Stimulated activated CD4-positive, alpha-beta T cell treated with anti-CD3 and anti-CD28 coated beads, Interleukin-4, amount 100 ng/mL, for 24 hours (primary cell): ENCODE results near the gene S1PR4.

ENCODE experiments used
- DNase-seq: peaks from one replicate; pipeline ENCODE4 v3.0.0-alpha.2; 2020

S1PR4 gene

GRCh38 chr19:3178377-3178972, at the start of gene S1PR4:
Gene S1PR4, plus strand, starts transcription at chr19:3178769. Its CDS starts 24 bp downstream, at chr19:3178793.
- peak; percentile 64 for DNase-seq

GRCh38 chr19:3129112-3129511, 49.5 kb upstream of the S1PR4 start:
- peak; percentile 39 for DNase-seq

DNA sequence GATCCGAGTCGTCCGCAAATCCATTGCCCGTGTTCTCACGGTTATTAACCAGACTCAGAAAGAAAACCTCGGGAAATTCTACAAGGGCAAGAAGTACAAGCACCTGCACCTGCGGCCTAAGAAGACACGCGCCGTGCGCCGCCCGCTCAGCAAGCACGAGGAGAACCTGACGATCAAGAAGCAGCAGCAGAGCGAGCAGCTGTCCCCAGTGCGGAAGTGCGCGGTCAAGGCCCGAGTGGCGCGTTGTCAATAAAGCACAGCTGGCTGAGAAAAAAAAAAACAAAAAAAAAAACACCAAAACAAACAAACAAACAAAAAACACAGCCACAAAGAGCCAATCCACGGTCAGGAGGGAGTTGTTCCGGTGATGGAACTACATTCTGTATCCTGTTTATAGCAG, 47.4 kb upstream of the S1PR4 start:
- DNase-seq: no peak

DNA sequence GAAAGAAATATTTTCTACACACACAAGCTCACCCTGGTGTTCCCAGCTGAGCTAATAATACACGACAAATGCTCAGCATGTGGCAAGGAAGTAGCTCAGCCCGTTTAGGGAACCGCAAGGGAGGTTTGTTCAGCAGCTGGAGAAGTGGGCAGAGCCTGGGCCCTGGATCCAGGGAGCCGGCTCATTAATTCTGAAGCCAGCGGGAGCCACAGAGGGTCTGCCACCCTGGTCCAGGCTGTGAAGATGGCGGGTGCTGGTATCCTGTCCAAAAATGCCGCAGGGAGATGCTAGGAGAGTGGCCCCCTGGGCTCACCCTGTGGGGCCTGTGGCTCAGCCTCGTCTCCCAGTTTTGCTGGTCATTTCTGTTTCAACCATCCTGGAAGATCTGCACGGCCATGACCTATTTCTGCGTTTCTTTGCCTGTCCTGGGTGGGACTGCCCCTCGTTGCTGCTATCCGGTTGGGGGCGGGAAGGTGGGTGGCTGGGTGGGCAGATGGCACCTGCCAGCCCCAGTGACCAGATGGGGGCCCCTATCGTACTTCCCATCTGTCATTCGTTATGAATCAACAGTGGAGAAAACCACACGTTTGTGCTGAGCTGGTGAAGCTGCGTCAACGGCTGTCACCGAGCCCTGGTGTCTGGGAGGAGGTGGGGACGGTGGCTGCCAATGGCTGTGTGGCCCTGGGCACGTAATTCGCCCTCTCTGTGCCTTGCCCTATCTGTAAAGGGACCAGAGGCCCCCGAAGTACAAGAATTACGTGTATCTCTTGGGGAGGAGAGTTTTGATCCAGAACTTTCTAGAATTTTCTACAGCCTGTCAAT, 45.4 kb upstream of the S1PR4 start:
- peak; percentile 84 for DNase-seq

DNA sequence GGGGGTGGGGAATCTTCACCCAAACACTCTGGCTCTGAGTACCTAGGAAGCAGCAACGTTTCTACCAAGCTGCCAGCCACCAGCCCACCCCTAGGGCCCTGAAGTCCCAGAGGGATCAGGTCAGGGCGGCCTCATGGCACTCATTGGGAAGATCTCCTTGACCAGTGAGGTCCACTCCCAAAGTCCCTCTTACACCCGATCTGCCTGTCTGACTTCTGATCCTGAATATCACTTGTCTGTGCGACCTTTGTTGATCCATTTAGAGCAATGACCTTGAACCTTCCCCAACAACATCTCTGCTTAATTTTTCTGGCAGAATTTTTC, 44.8 kb upstream of the S1PR4 start:
- no peak for DNase-seq

DNA sequence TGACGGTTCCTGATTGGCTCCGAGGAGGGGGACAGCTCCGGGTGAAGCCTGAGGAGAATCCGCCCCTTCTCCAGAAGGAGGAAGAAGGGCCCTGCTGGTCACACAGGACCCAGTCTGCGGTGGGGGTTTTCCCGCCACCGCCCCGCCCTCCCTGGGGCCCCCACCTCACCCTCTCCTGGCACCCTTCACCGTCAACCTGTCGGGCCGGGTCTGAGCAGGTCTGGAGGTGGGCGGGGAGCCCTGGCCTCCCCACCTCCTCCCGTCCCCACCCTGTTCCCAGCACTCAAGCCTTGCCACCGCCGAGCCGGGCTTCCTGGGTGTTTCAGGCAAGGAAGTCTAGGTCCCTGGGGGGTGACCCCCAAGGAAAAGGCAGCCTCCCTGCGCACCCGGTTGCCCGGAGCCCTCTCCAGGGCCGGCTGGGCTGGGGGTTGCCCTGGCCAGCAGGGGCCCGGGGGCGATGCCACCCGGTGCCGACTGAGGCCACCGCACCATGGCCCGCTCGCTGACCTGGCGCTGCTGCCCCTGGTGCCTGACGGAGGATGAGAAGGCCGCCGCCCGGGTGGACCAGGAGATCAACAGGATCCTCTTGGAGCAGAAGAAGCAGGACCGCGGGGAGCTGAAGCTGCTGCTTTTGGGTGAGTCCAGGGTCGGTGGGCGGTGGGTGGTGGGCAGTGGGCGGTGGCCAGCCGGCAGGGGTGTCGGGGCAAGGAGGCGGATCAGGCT, 42.4 kb upstream of the S1PR4 start, which contains the start of gene GNA15:
TSS of gene GNA15 (plus strand) at position 73 of the 723 bp plus-strand sequence. CDS start at position 491, 418 bp downstream.
- peak; percentile 34 for DNase-seq

GRCh38 chr19:3136684-3137055, 41.9 kb upstream of the S1PR4 start:
- DNase-seq: no peak

DNA sequence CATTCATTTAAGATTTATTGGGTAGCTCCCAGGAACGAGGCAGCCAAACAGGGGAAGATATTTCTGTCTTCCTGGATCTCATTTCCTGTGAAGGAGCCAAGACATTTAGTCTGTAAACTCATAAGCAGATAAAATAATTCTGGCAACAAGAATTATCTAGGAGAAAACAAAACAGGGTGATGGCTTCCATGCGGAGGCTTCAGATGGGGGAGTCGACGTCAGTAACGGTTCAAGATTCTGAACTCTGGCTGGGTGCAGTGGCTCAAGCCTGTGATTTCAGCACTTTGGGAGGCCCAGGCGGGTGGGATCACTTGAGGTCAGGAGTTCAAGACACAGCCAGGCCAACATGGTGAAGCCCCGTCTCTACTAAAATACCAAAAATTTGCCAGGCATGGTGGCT, 41.5 kb upstream of the S1PR4 start:
- DNase-seq: no peak

DNA sequence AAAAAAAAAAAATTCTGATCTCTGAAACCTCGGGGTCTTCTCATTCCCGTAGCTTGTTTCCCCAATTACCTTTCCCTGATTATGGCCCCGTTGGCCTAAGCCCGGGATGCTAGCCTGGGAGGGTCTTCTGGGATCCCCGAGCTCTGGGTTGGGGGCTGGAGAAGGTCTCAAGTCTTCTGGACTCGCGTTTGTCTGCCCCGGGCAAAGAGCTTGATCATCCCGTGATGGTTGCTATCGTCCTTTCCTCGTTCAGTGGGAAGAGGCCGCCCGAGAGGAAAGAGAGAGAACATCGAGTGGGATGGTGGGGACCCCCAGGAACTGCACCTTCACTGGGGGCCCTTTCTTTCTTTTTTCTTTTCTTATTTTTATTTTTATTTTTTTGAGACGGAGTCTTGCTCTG, 40.3 kb upstream of the S1PR4 start:
- DNase-seq: no peak

GRCh38 chr19:3140667-3141038, 37.9 kb upstream of the S1PR4 start:
- no peak for DNase-seq

DNA sequence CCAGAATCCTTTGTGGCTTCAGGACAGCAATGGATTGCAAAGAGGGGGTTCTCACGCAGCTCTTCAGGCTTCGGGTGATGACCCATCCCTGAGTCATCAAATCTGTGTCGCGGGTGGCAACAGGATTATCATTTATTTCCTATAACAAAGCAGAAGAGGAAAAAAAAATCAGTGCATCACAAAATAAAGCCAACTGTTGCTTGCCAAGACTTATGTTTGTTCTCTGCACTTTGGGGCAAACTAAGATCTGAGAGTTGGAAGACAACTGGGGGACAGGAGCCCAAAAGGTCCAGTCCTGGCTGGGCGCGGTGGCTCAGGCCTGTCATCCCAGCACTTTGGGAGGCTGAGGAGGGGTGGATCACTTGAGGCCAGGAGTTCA, 36.3 kb upstream of the S1PR4 start:
- peak; percentile 74 for DNase-seq

DNA sequence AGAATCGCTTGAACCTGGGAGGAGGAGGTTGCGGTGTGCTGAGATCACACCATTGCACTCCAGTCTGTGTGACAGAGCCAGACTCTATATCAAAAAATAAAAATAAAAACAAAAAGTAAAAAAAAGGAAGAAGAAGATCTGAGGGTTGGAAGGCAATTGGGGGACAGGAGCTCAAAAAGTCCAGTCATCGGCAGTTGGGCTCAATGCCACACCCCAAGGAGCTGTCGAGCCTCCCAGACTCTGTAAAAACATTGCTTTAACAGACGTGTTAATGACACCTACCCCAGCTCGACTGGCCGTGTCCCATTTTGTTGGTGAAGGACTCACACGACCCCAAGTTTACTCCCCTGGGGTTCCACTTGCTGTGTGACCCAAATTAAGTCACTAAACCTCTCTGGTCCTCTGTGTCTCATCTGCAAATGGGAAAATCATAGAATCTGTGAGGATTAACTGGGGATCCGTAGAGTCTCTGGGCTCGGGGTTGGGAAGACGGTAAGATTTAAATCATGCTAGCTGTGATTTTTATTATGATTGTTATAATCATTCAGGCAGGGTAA, 35.7 kb upstream of the S1PR4 start:
- no peak for DNase-seq

DNA sequence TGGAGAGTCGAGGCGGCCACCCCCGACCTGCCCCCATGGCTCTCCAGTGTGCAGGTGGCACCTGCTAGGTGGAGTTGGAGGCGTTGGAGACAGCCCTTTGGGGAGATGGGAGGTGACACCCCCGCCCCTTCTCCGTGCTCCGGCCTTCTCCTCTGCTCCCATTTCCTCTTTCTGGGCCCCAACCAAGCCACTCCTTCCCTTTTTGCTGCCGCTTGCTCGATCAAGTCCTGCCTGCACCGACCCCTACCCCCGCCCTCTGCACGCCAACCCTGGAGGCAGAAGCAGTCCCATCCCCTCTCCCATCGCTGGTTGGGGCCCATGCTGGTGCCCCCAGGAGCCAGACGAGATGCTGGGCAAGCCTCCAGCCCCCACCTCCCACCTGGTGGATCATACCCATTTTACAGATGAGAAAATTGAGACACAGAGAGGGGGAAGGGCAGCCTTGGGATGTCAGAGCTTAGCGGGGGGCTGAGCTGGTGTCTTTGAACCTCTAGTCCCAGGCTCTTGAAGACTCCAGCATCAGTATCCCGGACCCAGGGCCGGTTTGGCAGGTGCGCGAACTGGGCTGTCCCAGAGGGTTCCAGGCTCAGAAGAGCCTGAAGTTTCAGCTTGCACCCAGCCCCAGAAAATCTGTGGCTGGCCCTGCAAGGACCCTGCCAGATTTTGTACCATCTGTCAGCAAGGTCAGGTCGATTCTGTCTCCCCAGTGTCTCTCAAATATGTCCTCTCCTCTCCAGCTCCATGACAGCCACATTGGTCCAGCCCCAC, 32.5 kb upstream of the S1PR4 start:
- no peak for DNase-seq

DNA sequence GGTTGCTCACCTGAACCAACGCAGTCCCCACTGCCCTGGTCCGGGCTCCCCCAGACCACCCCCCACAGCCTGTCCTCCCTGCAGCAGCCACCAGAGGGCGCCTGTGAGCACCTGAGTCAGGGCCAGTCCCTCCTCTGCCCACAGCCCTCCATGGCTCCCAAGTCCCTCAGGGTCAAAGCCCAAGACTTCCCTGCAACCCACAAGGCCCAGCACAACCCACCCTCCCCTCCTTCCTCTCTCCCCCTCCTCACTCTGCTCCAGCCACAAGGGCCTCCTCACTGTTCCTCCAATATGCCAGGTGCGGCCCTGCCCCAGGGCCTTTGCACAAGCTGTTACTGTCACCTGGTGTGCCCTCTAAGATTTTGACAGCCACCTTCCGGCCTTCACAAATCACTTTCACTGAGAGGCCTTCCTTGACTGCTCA, 31.9 kb upstream of the S1PR4 start:
- DNase-seq: peak; percentile 75

GRCh38 chr19:3148503-3148902, 30.1 kb upstream of the S1PR4 start:
- no peak for DNase-seq

GRCh38 chr19:3149089-3149488, 29.5 kb upstream of the S1PR4 start:
- no peak for DNase-seq

GRCh38 chr19:3149526-3150505, 28.8 kb upstream of the S1PR4 start:
- no peak for DNase-seq

- DNase-seq: no peak
Observed at GRCh38 chr19:3150739-3151329, 27.7 kb upstream of the S1PR4 start.

GRCh38 chr19:3151563-3152418, 26.8 kb upstream of the S1PR4 start:
- no peak for DNase-seq

- DNase-seq: no peak
Observed at GRCh38 chr19:3152419-3152780, 26.2 kb upstream of the S1PR4 start.
